GM12878 (cell line): Measurements from ENCODE around the gene FDPS. TPM values are rescaled to one million over a fixed set of nuclear protein-coding genes. Genes with fewer than 3 reads are reported as not detected.

Experiments used
- ATAC-seq: fragments of 200-7000 bp; cut with Tn5 transposase; 3 replicates; pipeline ENCODE4 v1.9.1; 2020; ENCODE audit warnings: mild to moderate bottlenecking, moderate library complexity
- BruUV-seq: library from RNA; stranded (reverse); fragments of 400-500 nt; replicated peaks from 2 replicates; lab custom pipeline; 2021; lab: Mats Ljungman, UMichigan
- CTCF ChIA-PET: fragments of 300-600 bp; sonication (Branson Sonifier 250); formaldehyde crosslinking; extraction: SDS; loops from one replicate; lab custom pipeline; 2021; ENCODE audit warnings: inconsistent platforms; lab: Yijun Ruan, JAX
- POLR2A ChIA-PET: fragments of 350-600 bp; formaldehyde crosslinking; extraction: SDS; loops from one replicate; lab custom pipeline; 2021; ENCODE audit warnings: inconsistent platforms; lab: Charles Lee
- RAD21 ChIA-PET: fragments of 300-600 bp; sonication (Branson Sonifier 250); formaldehyde crosslinking; loops from one replicate; lab custom pipeline; 2023; ENCODE audit warnings: antibody characterized with exemption; ENCODE audit not compliant: unreplicated experiment; lab: Charles Lee
- SMC1A ChIA-PET: fragments of 300-600 bp; sonication (Branson Sonifier 250); formaldehyde crosslinking; loops from one replicate; lab custom pipeline; 2023; ENCODE audit not compliant: unreplicated experiment, uncharacterized antibody; lab: Charles Lee
- DNase-seq: peaks from one replicate; pipeline ENCODE4 v3.0.0-alpha.2; 2011; ENCODE audit warnings: low read depth, low spot score
- FAIRE-seq: peaks from 3 replicates; lab custom pipeline; 2011; peaks lifted over from hg19 to GRCh38; lab: Jason Lieb, UNC
- H2AFZ ChIP-seq: 2 replicates; pipeline ENCODE4 v1.6.0; 2011; ENCODE audit warnings: low read depth, low read length, control low read depth; ENCODE audit not compliant: control insufficient read depth
- H3K27ac ChIP-seq: 2 replicates; pipeline ENCODE4 v1.5.1; 2011; ENCODE audit warnings: control low read depth; ENCODE audit not compliant: control insufficient read depth, insufficient read depth
- H3K27me3 ChIP-seq, 2 experiments: replicated peaks in 1 of 2; 2 replicates each; pipeline versions ENCODE4 v1.6.0 to v1.6.1; 2011; ENCODE audit warnings: low read length in 1 of 2; ENCODE audit not compliant: control insufficient read depth in 2 of 2, insufficient read depth in 2 of 2
- H3K36me3 ChIP-seq, 2 experiments: 2 replicates each; pipeline ENCODE4 v1.5.1; 2011; ENCODE audit warnings: low read length in 1 of 2; ENCODE audit not compliant: control insufficient read depth in 2 of 2, insufficient read depth in 2 of 2
- H3K4me1 ChIP-seq: 2 replicates; pipeline ENCODE4 v1.6.1; 2011; ENCODE audit warnings: mild to moderate bottlenecking, low read length, moderate library complexity, mixed read lengths; ENCODE audit not compliant: control insufficient read depth, insufficient read depth
- H3K4me2 ChIP-seq: 2 replicates; pipeline ENCODE4 v1.6.0; 2011; ENCODE audit warnings: control low read depth; ENCODE audit not compliant: control insufficient read depth, insufficient read depth
- H3K4me3 ChIP-seq: fragments of 200-600 bp; sonication (generic); 2 replicates; pipeline ENCODE4 v1.5.1; 2016
- H3K79me2 ChIP-seq: 2 replicates; pipeline ENCODE4 v1.6.0; 2011; ENCODE audit warnings: low read length; ENCODE audit not compliant: control insufficient read depth, insufficient read depth
- H3K9ac ChIP-seq: 2 replicates; pipeline ENCODE4 v1.8.0; 2011; ENCODE audit warnings: low read length, control low read depth, mixed read lengths; ENCODE audit not compliant: control insufficient read depth, insufficient read depth
- H3K9me3 ChIP-seq: replicated peaks from 3 replicates; pipeline ENCODE4 v1.5.1; 2011; ENCODE audit warnings: mild to moderate bottlenecking, low read length; ENCODE audit not compliant: control insufficient read depth, insufficient read depth
- H4K20me1 ChIP-seq: 2 replicates; pipeline ENCODE4 v1.6.0; 2011; ENCODE audit not compliant: control insufficient read depth, insufficient read depth
- BACH1 ChIP-seq: fragments of 450-650 bp; IDR thresholded peaks from 2 replicates; pipeline ENCODE4 v1.6.1; 2017; ENCODE audit warnings: mild to moderate bottlenecking, borderline replicate concordance
- BHLHE40 ChIP-seq, 2 experiments: fragments of 450-650 bp in 1 of 2; IDR thresholded peaks; 2 replicates each; pipeline ENCODE4 v1.6.1; 2011 to 2017; ENCODE audit warnings: low read depth in 2 of 2, borderline replicate concordance in 1 of 2, improper control_type of control experiment in 1 of 2, low read length in 1 of 2, mild to moderate bottlenecking in 1 of 2
- EGR1 ChIP-seq, 2 experiments: IDR thresholded peaks; 1 replicate in 1 of 2; 2 replicates in 1 of 2; pipeline ENCODE4 v1.6.1; 2011 to 2012; ENCODE audit warnings: low read depth in 2 of 2, low read length in 2 of 2, borderline replicate concordance in 1 of 2, mild to moderate bottlenecking in 1 of 2, moderate library complexity in 1 of 2
- GATAD2B ChIP-seq: fragments of 450-650 bp; conservative IDR thresholded peaks from 2 replicates; pipeline ENCODE4 v1.6.1; 2017; ENCODE audit warnings: low read depth, mild to moderate bottlenecking, moderate library complexity
- JUNB ChIP-seq: IDR thresholded peaks from 2 replicates; pipeline ENCODE4 v1.6.1; 2016; ENCODE audit warnings: antibody characterized with exemption, mild to moderate bottlenecking
- NFYB ChIP-seq: IDR thresholded peaks from 2 replicates; pipeline ENCODE4 v1.6.1; 2011; ENCODE audit warnings: low read depth, mild to moderate bottlenecking, low read length, improper control_type of control experiment, moderate library complexity; ENCODE audit not compliant: insufficient read depth
- NR2F1 ChIP-seq: fragments of 450-650 bp; conservative IDR thresholded peaks from 2 replicates; pipeline ENCODE4 v1.6.1; 2017; ENCODE audit warnings: mild to moderate bottlenecking
- RAD21 ChIP-seq: IDR thresholded peaks from 2 replicates; pipeline ENCODE4 v1.6.1; 2011; ENCODE audit warnings: mild to moderate bottlenecking, low read depth, low read length, moderate library complexity; ENCODE audit not compliant: insufficient read depth
- RFX5 ChIP-seq: IDR thresholded peaks from 2 replicates; pipeline ENCODE4 v1.6.1; 2011; ENCODE audit warnings: low read depth, low read length, improper control_type of control experiment
- SIN3A ChIP-seq: IDR thresholded peaks from 2 replicates; pipeline ENCODE4 v1.6.1; 2012; ENCODE audit warnings: low read depth, low read length, improper control_type of control experiment
- SMC3 ChIP-seq: IDR thresholded peaks from 2 replicates; pipeline ENCODE4 v1.6.1; 2011; ENCODE audit warnings: low read length, improper control_type of control experiment, borderline replicate concordance
- TCF7 ChIP-seq: IDR thresholded peaks from 2 replicates; pipeline ENCODE4 v1.6.1; 2014; ENCODE audit warnings: antibody characterized with exemption, borderline replicate concordance
- WGBS: methylation state at CpG from one replicate; pipeline ENCODE4 v1.1.6; 2016; ENCODE audit warnings: low lambda C conversion rate; ENCODE audit not compliant: insufficient replicate concordance, insufficient coverage; ENCODE audit errors: missing lambda C conversion rate; 5-methylcytosine and 5-hydroxymethylcytosine counted together
- in situ Hi-C: fragments of 300-500 bp; cut with MboI; formaldehyde crosslinking; loops from 9 replicates; pipeline ENCODE4 v1.14.3; 2018; ENCODE audit warnings: mixed read lengths
- intact Hi-C: fragments of 100-400 bp; cut with micrococcal nuclease; formaldehyde crosslinking; loops from one replicate; pipeline ENCODE4 v1.14.2; 2022; ENCODE audit not compliant: unreplicated experiment
- polyA plus RNA-seq, 11 experiments: library from polyadenylated mRNA; depleted of rRNA in 4 of 11; unstranded in 6 of 11; stranded (reverse) in 5 of 11; fragments of >200 nt; fragmentation: Nextera tagmentation in 4 of 11; fragmentation: Illumina TruSeq in 1 of 11; extraction: Ambion mirVana in 4 of 11; extraction: Trizol in 1 of 11; gene quantifications; 1 replicate in 1 of 11; 2 replicates in 10 of 11; pipeline versions ENCODE4 v1.2.1 to v1.2.3, GENCODE V29; 2011 to 2016; ENCODE audit warnings: inconsistent platforms in 2 of 11, missing spikeins in 2 of 11, low read depth in 1 of 11
- total RNA-seq, 4 experiments: library from RNA; depleted of rRNA in 3 of 4; stranded (reverse); fragments of >200 nt in 3 of 4; fragmentation: Illumina TruSeq in 1 of 4; extraction: Trizol in 1 of 4; gene quantifications; 2 replicates each; pipeline versions ENCODE4 v1.2.1 to v1.2.3, GENCODE V29; 2013 to 2021
- TF ChIP-seq, protein P1 (sequence below): fragments of 450-650 bp; IDR thresholded peaks from 2 replicates; pipeline ENCODE4 v1.6.1; 2018; ENCODE audit warnings: mild to moderate bottlenecking, low read depth, moderate library complexity; ENCODE audit not compliant: partially characterized antibody
- TF ChIP-seq, protein P2 (sequence below): fragments of 450-650 bp; IDR thresholded peaks from 2 replicates; pipeline ENCODE4 v1.6.1; 2016; ENCODE audit warnings: mild to moderate bottlenecking, moderate library complexity, borderline replicate concordance

Gene FDPS
- total and polyA plus RNA-seq, 10 of the 15 experiments (the other 5 are each of a cell fraction or from before 2014, with no cell fraction given): 405 to 1,156 (median 487) TPM

GRCh38 chr1:155277070-155277901 is 31.4 kb upstream of the FDPS start, which contains the start of gene HCN3:
Gene HCN3 (plus strand): TSS chr1:155277463. CDS start chr1:155277591, 128 bp downstream.
- RAD21 ChIA-PET: interaction anchor here (0.5 to 2.2 kb wide), 8 partner anchors 26 to 371 kb away, joined by 3 to 13 read pairs (median 4); partner anchors contain the start of gene RUSC1
- POLR2A ChIA-PET: interaction anchor here (0.5 to 2.4 kb wide), 8 partner anchors 11 to 84 kb away, joined by 3 to 9 read pairs (median 4); partner anchors contain the start of gene FDPS
- Histone ChIP-seq H3K4me3 (peak within 1 kb of the TSS; percentile 82), H2AFZ (peak within 1 kb of the TSS; percentile 81), H3K9ac (peak within 1 kb of the TSS; percentile 58; the same call in 1 of the 2 replicates), H3K4me1 (peaks cover 13% of the 10 kb centered on the region), H3K27me3 (no peaks in the 10 kb centered on the region), H3K79me2 (peaks cover 14% of the 10 kb centered on the region), H3K36me3 (no peaks in the 10 kb centered on the region), H4K20me1 (no peaks in the 10 kb centered on the region), H3K27ac (no peak within 1 kb of the TSS), H3K9me3 (no peaks in the 10 kb centered on the region), H3K4me2 (peak within 1 kb of the TSS; percentile 99)
- SMC1A ChIA-PET: interaction anchor here (1.2 to 2.4 kb wide), 3 partner anchors 25 to 71 kb away, joined by 3 to 12 read pairs (median 4); no protein-coding TSS in a partner anchor
- intact Hi-C loops (loop anchor here (1.0 kb wide), 1 partner anchor 46 kb away; no protein-coding TSS in a partner anchor), in situ Hi-C loops (no loop called here)
- FAIRE-seq: peak; percentile 92
- 5% methylated on average over 54 of the region's 68 CpGs for WGBS
- peak; percentile 79 for DNase-seq
- no TSS peak for BruUV-seq
- CTCF ChIA-PET: interaction anchor here (0.7 to 8.6 kb wide), 10 partner anchors 11 to 335 kb away, joined by 3 to 80 read pairs (median 4); no protein-coding TSS in a partner anchor
- peak; percentile 78 for ATAC-seq
- TF ChIP-seq JUNB (no peak), GATAD2B (peak; percentile 81), BACH1 (peak; percentile 59; the same call in 1 of the 2 replicates), SIN3A (peak; percentile 83; the same call in 1 of the 2 replicates), NR2F1 (peak; percentile 48; the same call in 1 of the 2 replicates), SMC3 (peak; percentile 59; the same call in 1 of the 2 replicates), RAD21 (peak; percentile 24; the same call in 1 of the 2 replicates), NFYB (peak; percentile 67), TCF7 (no peak), BHLHE40 (IDR thresholded peaks at IDR 0.05; ENCODE audit: borderline replicate concordance in 1 of 2, low read depth in 2 of 2, low read length in 1 of 2) (peak in 1 of 2 experiments; percentile 45; a peak in 2 of 4 replicates), RFX5 (no peak), EGR1 (IDR thresholded peaks at IDR 0.05; ENCODE audit: borderline replicate concordance in 1 of 2, low read depth in 2 of 2, low read length in 2 of 2) (peak in 1 of 2 experiments; percentile 57; a peak in 1 of 3 replicates)
- TF ChIP-seq, protein P1, sequence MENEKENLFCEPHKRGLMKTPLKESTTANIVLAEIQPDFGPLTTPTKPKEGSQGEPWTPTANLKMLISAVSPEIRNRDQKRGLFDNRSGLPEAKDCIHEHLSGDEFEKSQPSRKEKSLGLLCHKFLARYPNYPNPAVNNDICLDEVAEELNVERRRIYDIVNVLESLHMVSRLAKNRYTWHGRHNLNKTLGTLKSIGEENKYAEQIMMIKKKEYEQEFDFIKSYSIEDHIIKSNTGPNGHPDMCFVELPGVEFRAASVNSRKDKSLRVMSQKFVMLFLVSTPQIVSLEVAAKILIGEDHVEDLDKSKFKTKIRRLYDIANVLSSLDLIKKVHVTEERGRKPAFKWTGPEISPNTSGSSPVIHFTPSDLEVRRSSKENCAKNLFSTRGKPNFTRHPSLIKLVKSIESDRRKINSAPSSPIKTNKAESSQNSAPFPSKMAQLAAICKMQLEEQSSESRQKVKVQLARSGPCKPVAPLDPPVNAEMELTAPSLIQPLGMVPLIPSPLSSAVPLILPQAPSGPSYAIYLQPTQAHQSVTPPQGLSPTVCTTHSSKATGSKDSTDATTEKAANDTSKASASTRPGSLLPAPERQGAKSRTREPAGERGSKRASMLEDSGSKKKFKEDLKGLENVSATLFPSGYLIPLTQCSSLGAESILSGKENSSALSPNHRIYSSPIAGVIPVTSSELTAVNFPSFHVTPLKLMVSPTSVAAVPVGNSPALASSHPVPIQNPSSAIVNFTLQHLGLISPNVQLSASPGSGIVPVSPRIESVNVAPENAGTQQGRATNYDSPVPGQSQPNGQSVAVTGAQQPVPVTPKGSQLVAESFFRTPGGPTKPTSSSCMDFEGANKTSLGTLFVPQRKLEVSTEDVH: peak; percentile 98
- TF ChIP-seq, protein P2, sequence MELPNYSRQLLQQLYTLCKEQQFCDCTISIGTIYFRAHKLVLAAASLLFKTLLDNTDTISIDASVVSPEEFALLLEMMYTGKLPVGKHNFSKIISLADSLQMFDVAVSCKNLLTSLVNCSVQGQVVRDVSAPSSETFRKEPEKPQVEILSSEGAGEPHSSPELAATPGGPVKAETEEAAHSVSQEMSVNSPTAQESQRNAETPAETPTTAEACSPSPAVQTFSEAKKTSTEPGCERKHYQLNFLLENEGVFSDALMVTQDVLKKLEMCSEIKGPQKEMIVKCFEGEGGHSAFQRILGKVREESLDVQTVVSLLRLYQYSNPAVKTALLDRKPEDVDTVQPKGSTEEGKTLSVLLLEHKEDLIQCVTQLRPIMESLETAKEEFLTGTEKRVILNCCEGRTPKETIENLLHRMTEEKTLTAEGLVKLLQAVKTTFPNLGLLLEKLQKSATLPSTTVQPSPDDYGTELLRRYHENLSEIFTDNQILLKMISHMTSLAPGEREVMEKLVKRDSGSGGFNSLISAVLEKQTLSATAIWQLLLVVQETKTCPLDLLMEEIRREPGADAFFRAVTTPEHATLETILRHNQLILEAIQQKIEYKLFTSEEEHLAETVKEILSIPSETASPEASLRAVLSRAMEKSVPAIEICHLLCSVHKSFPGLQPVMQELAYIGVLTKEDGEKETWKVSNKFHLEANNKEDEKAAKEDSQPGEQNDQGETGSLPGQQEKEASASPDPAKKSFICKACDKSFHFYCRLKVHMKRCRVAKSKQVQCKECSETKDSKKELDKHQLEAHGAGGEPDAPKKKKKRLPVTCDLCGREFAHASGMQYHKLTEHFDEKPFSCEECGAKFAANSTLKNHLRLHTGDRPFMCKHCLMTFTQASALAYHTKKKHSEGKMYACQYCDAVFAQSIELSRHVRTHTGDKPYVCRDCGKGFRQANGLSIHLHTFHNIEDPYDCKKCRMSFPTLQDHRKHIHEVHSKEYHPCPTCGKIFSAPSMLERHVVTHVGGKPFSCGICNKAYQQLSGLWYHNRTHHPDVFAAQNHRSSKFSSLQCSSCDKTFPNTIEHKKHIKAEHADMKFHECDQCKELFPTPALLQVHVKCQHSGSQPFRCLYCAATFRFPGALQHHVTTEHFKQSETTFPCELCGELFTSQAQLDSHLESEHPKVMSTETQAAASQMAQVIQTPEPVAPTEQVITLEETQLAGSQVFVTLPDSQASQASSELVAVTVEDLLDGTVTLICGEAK: no peak
